HG03342 (cell line): ENCODE data around the gene ACACB.
"Not testable (repeated sequence)": the region's sequence is repeated elsewhere in the genome, so short reads cannot be mapped to it uniquely, and the experiment has no call there.

Source experiments
- ATAC-seq: cut with Tn5 transposase; IDR thresholded peaks from one replicate; pipeline ENCODE4 v1.9.1; 2021; ENCODE audit warnings: mild to moderate bottlenecking, moderate library complexity; ENCODE audit not compliant: unreplicated experiment

The ACACB gene

DNA sequence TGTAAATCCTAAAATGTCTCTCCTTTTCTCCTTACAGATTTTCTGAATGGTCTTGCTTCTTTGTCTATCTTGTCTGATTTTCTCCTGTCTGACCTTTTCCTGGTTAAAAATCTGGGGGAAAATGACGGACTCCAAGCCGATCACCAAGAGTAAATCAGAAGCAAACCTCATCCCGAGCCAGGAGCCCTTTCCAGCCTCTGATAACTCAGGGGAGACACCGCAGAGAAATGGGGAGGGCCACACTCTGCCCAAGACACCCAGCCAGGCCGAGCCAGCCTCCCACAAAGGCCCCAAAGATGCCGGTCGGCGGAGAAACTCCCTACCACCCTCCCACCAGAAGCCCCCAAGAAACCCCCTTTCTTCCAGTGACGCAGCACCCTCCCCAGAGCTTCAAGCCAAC is 23.0 kb downstream of the ACACB start:
- no peak for ATAC-seq

GRCh38 chr12:109139791-109140190 is 23.4 kb downstream of the ACACB start:
- no peak for ATAC-seq

- ATAC-seq, result no peak
These were observed 24.2 kb downstream of the ACACB start for GRCh38 chr12:109140560-109140959.

DNA sequence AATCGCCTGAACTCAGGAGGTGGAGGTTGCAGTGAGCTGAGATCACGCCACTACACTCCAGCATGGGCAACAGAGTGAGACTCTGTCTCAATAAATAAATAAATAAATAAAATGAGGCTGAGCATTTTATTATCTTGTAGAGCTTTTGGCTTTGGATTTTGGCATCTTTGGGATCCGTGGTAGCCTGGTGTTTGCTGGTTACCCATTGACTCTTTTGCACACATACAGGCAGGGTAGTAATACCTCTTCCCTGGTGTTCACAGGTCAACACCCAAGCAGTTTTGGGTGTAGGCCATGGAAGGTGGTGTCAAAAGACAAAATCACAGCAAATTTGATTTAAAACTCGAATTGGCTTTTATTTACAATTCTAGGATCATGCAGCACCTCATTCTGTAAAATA is 27.8 kb downstream of the ACACB start:
- no peak for ATAC-seq

- ATAC-seq, result not testable (repeated sequence)
These were observed 30.7 kb downstream of the ACACB start for GRCh38 chr12:109147126-109147525.

- ATAC-seq, result no peak
These were observed 31.6 kb downstream of the ACACB start for GRCh38 chr12:109147954-109148353.

- no peak for ATAC-seq
These were observed 33.8 kb downstream of the ACACB start for GRCh38 chr12:109150124-109150640.

- no peak for ATAC-seq
These were observed 35.1 kb downstream of the ACACB start for GRCh38 chr12:109151457-109151856.

- ATAC-seq, result no peak
These were observed 37.5 kb downstream of the ACACB start for GRCh38 chr12:109153821-109154441.

- peak; percentile 83 for ATAC-seq
These were observed 38.4 kb downstream of the ACACB start for GRCh38 chr12:109154451-109155438.

GRCh38 chr12:109156036-109156435 is 39.6 kb downstream of the ACACB start:
- ATAC-seq, result no peak

- no peak for ATAC-seq
These were observed 40.2 kb downstream of the ACACB start for GRCh38 chr12:109156586-109156985.

GRCh38 chr12:109157986-109158385 is 41.6 kb downstream of the ACACB start:
- ATAC-seq, result no peak

GRCh38 chr12:109160433-109160832 is 44.0 kb downstream of the ACACB start:
- no peak for ATAC-seq

- ATAC-seq, result no peak
These were observed 44.5 kb downstream of the ACACB start for GRCh38 chr12:109160873-109161272.

DNA sequence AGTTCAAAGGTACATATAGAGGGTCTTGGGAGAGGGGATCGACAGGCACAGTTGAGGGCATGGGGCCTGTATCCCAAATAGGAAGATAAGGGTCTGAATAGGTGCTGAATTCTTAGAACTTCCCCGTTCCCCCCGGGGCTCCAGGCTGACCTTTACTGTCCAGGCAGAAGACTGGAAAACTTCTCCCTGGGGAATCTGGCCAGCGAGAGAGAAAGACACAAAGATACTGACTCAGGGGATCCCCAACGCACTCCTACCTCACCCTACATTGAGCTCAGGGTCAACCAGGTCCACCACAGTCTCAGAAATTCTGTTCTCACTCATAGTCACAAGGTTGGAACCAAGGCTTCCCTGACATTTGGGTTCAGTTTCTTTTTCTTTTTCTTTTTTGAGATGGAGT is 46.2 kb downstream of the ACACB start:
- no peak for ATAC-seq

DNA sequence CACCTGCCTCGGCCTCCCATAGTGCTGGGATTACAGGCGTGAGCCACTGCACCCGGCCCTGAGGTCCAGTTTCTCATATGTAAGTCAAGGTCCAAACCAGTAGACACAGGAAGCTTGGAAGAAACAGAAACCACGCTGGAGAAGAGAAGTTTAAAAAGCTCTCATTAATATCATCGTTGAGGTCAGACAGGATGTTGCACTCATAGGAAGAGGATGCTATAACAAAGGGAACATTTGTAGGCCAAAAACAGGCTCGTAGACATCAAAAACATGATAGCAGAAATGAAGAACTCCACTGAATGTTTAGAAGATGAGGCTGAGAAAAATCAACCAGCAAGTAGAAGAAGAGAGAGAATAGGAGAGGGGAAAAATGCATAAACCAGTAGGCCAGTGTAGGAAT is 46.8 kb downstream of the ACACB start:
- ATAC-seq, result no peak

DNA sequence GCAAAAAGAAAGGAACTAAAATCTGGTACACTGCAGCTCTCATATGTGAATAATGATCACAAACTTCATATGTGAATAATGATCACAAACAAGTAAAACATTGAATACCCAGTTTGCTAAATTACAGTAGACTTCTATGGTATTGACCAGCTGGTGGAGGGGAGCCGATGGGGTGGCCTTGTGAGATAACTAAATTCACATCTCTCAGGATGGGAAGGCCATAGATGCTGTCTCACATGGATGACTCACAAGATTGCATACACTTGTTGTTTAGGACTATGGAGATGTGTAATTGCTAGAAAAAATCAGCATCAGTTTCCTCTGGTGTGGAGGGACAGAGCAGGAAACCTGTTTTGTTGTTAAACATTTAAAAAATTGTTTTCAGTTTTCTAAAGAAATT is 49.2 kb downstream of the ACACB start:
- ATAC-seq, result no peak

- no peak for ATAC-seq
These were observed 50.0 kb downstream of the ACACB start for GRCh38 chr12:109166371-109166770.

GRCh38 chr12:109167781-109168180 is 51.4 kb downstream of the ACACB start:
- no peak for ATAC-seq

DNA sequence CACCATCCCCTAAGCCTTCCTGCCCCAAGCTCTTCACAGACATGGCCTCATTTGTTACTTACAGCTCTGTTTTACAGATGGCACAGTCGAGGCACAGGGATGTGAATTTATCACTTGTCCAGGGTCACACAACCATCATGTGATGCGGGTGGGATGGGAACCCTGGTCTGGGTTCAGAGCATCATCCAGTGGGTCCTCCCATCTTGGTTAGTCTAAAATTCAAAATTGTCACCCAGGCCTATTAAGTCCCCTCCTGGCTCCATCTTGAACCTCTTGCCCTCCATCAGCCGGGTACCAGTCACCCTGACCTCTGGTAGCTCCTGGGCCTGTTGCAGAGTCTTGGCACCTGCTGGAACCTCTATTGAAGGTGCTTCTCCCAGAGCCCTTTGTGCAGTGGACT is 52.9 kb downstream of the ACACB start:
- ATAC-seq, result no peak

DNA sequence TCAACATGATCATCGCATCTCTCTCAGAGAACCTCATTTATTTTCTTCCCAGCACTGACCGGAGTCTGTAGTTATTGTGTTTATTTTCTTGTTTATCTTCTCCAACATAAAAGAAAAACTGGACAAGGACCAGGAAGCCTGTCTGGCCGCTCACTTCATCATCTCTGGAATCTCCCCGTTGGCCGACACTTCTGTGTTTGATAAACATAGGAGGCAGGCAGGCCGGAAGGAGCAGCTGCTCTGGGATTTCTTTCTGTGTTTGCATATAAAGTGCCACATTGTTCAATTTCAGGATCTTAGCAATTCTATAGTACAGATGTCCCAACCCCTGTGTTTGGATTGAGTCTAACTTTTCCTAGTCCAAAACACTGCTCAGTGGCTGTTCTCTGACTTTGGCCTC is 53.3 kb downstream of the ACACB start:
- no peak for ATAC-seq
